ENCODE results near the gene CSGALNACT2.
"Not testable (repeated sequence)": the region's sequence is repeated elsewhere in the genome, so short reads cannot be mapped to it uniquely, and the experiment has no call there.

GRCh38 chr10:43145936-43146335, 7.7 kb downstream of the CSGALNACT2 start:
- not testable (repeated sequence) for TF ChIP-seq POLR2A, CTCF, POLR2AphosphoS5 (IDR thresholded peaks at IDR 0.05)
